OCI-LY7 (cell line): Measurements from ENCODE around the gene TBC1D24. TPM values are rescaled to one million over a fixed set of nuclear protein-coding genes. Genes with fewer than 3 reads are reported as not detected.

Experiments
- BruUV-seq: library from RNA; stranded (reverse); fragments of 400-500 nt; replicated peaks from 2 replicates; lab custom pipeline; 2021; lab: Mats Ljungman, UMichigan
- CTCF ChIA-PET: fragments of 300-600 bp; sonication (Branson Sonifier 250); formaldehyde crosslinking; loops from one replicate; lab custom pipeline; 2022; ENCODE audit warnings: antibody characterized with exemption; ENCODE audit not compliant: unreplicated experiment; lab: Charles Lee
- POLR2A ChIA-PET: fragments of 300-600 bp; sonication (Branson Sonifier 250); formaldehyde crosslinking; loops from one replicate; lab custom pipeline; 2022; ENCODE audit warnings: antibody characterized with exemption; lab: Charles Lee
- DNase-seq: peaks from one replicate; pipeline ENCODE4 v3.0.0-alpha.2; 2015; ENCODE audit warnings: low spot score
- H2AFZ ChIP-seq: fragments of 200-600 bp; sonication (generic), shearing (Covaris generic); 2 replicates; pipeline ENCODE4 v1.6.1; 2014; ENCODE audit warnings: mild to moderate bottlenecking, antibody characterized with exemption, low read length, moderate library complexity
- H3K27ac ChIP-seq: fragments of 200-600 bp; sonication (generic); 2 replicates; pipeline ENCODE4 v1.5.1; 2014; ENCODE audit warnings: mixed run types, low read depth, mild to moderate bottlenecking, moderate library complexity, low read length, inconsistent platforms; ENCODE audit not compliant: poor library complexity, severe bottlenecking
- H3K36me3 ChIP-seq: fragments of 200-600 bp; sonication (generic); 2 replicates; pipeline ENCODE4 v1.6.1; 2014; ENCODE audit warnings: mild to moderate bottlenecking, antibody characterized with exemption, low read length, moderate library complexity, mixed read lengths; ENCODE audit not compliant: insufficient read depth
- H3K4me1 ChIP-seq: fragments of 200-600 bp; sonication (generic); 2 replicates; pipeline ENCODE4 v1.5.1; 2014; ENCODE audit warnings: mild to moderate bottlenecking, low read length; ENCODE audit not compliant: insufficient read depth, poor library complexity, severe bottlenecking
- H3K4me2 ChIP-seq: fragments of 200-600 bp; sonication (generic); 2 replicates; pipeline ENCODE4 v1.6.1; 2014; ENCODE audit warnings: mild to moderate bottlenecking, low read length
- H3K4me3 ChIP-seq: fragments of 200-600 bp; sonication (generic); 2 replicates; pipeline ENCODE4 v1.5.1; 2014; ENCODE audit warnings: mild to moderate bottlenecking, low read depth, low read length; ENCODE audit not compliant: poor library complexity, severe bottlenecking
- H3K79me2 ChIP-seq: fragments of 200-600 bp; sonication (generic); 2 replicates; pipeline ENCODE4 v1.6.1; 2016; ENCODE audit warnings: low read depth, mild to moderate bottlenecking, low read length, moderate library complexity, mixed read lengths; ENCODE audit not compliant: insufficient read depth
- H3K9me2 ChIP-seq: fragments of 200-600 bp; sonication (generic); 2 replicates; pipeline ENCODE4 v1.6.1; 2016; ENCODE audit warnings: mild to moderate bottlenecking, low read length, mixed read lengths; ENCODE audit not compliant: insufficient read depth
- H3K9me3 ChIP-seq: fragments of 200-600 bp; sonication (generic); 2 replicates; pipeline ENCODE4 v1.6.1; 2014; ENCODE audit warnings: mild to moderate bottlenecking, mixed run types, low read length, mixed read lengths
- H4K20me1 ChIP-seq: fragments of 200-600 bp; sonication (generic); 2 replicates; pipeline ENCODE4 v1.6.1; 2014; ENCODE audit warnings: mild to moderate bottlenecking, antibody characterized with exemption, low read length, moderate library complexity, mixed read lengths; ENCODE audit not compliant: insufficient read depth
- EZH2phosphoT487 ChIP-seq: fragments of 200-600 bp; sonication (generic); IDR thresholded peaks from 2 replicates; pipeline ENCODE4 v1.6.1; 2018; ENCODE audit warnings: low read depth, borderline replicate concordance, mild to moderate bottlenecking, mixed run types, antibody characterized with exemption, low read length, moderate library complexity, mixed read lengths
- intact Hi-C: fragments of 100-400 bp; cut with micrococcal nuclease; formaldehyde crosslinking; loops from one replicate; pipeline ENCODE4 v1.10.0; 2022; ENCODE audit not compliant: unreplicated experiment
- total RNA-seq, 2 experiments: library from RNA; depleted of rRNA in 1 of 2; stranded (reverse); fragments of >200 nt in 1 of 2; shearing (Covaris generic) in 1 of 2; gene quantifications; 2 replicates each; pipeline ENCODE4 v1.2.3, GENCODE V29; 2014 to 2022
- TF ChIP-seq, protein P1 (sequence below): fragments of 200-600 bp; sonication (generic); conservative IDR thresholded peaks from 2 replicates; pipeline ENCODE4 v1.5.1; 2014; ENCODE audit warnings: mild to moderate bottlenecking, antibody characterized with exemption, low read length, moderate library complexity, mixed read lengths

The TBC1D24 gene
- total RNA-seq, 2 experiments from 2014 or later: 23.4 to 34.7 TPM

DNA sequence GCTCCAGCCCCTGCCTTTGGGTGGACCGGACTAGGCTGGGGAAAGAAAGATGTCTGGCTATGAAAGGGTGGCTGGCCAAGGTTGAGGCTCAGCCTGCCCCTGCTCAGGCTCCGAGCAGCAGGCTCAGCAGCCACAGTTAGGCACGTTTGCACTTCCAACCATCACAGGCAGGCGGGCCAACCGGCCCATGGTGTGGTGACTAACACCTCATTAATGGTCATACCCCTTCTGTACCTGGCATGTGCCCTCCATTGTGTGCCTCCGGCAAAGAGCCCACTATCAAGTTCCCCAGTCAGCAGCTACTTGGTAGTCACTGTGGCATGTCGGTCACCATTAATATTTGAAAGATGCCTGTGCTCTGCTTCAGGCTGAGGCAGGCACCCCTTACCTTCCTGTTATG lies 6.7 kb downstream of the TBC1D24 start:
- Histone ChIP-seq H3K9me2 (no peaks in the 10 kb centered on the region), H3K4me2 (no peak overlapping the region), H3K36me3 (peaks cover 12% of the 10 kb centered on the region; the same call in 1 of the 2 replicates), H3K4me3 (no peak overlapping the region), H2AFZ (no peak overlapping the region), H4K20me1 (no peaks in the 10 kb centered on the region), H3K4me1 (peaks cover 5% of the 10 kb centered on the region), H3K9me3 (no peaks in the 10 kb centered on the region), H3K27ac (no peak overlapping the region), H3K79me2 (0 out of 2 replicates have a peak, but pooled peaks cover 12% of the 10 kb centered on the region)
- intact Hi-C loops: no loop called here
- no peak for DNase-seq
- no TSS peak for BruUV-seq
- TF ChIP-seq, protein P1, sequence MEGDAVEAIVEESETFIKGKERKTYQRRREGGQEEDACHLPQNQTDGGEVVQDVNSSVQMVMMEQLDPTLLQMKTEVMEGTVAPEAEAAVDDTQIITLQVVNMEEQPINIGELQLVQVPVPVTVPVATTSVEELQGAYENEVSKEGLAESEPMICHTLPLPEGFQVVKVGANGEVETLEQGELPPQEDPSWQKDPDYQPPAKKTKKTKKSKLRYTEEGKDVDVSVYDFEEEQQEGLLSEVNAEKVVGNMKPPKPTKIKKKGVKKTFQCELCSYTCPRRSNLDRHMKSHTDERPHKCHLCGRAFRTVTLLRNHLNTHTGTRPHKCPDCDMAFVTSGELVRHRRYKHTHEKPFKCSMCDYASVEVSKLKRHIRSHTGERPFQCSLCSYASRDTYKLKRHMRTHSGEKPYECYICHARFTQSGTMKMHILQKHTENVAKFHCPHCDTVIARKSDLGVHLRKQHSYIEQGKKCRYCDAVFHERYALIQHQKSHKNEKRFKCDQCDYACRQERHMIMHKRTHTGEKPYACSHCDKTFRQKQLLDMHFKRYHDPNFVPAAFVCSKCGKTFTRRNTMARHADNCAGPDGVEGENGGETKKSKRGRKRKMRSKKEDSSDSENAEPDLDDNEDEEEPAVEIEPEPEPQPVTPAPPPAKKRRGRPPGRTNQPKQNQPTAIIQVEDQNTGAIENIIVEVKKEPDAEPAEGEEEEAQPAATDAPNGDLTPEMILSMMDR: no peak
- no peak for TF ChIP-seq EZH2phosphoT487
- POLR2A ChIA-PET: no interaction called here
- CTCF ChIA-PET: no interaction called here

DNA sequence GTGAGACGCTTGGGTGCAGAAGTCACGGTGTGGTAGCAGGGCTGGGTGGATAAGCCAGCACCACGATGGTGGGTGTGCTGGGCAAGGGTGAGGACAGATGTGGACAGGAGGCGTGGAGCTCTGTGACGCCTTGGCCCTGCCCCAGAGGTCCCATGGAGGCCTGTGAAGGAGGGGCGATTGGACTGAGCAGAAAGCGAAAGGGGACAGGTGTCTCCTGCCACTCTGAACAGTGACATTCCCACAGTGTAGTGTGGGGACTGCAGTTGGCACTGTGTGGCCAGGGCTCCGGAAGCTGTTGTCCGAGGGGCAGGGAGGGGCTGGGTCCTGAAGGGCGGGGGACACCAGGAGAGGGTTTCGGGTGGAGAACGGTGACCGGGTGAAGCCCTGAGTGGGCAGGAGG lies 7.3 kb downstream of the TBC1D24 start:
- TF ChIP-seq, protein P1: no peak
- no peak for TF ChIP-seq EZH2phosphoT487
- Histone ChIP-seq H3K4me1 (peaks cover 6% of the 10 kb centered on the region), H3K9me3 (no peaks in the 10 kb centered on the region), H3K4me3 (no peak overlapping the region), H4K20me1 (no peaks in the 10 kb centered on the region), H3K36me3 (peaks cover 6% of the 10 kb centered on the region; the same call in 1 of the 2 replicates), H3K4me2 (no peak overlapping the region), H3K9me2 (no peaks in the 10 kb centered on the region), H2AFZ (no peak overlapping the region), H3K79me2 (0 out of 2 replicates have a peak, but pooled peaks cover 10% of the 10 kb centered on the region), H3K27ac (no peak overlapping the region)
- CTCF ChIA-PET: no interaction called here
- no TSS peak for BruUV-seq
- no peak for DNase-seq
- intact Hi-C loops: no loop called here
- POLR2A ChIA-PET: no interaction called here

DNA sequence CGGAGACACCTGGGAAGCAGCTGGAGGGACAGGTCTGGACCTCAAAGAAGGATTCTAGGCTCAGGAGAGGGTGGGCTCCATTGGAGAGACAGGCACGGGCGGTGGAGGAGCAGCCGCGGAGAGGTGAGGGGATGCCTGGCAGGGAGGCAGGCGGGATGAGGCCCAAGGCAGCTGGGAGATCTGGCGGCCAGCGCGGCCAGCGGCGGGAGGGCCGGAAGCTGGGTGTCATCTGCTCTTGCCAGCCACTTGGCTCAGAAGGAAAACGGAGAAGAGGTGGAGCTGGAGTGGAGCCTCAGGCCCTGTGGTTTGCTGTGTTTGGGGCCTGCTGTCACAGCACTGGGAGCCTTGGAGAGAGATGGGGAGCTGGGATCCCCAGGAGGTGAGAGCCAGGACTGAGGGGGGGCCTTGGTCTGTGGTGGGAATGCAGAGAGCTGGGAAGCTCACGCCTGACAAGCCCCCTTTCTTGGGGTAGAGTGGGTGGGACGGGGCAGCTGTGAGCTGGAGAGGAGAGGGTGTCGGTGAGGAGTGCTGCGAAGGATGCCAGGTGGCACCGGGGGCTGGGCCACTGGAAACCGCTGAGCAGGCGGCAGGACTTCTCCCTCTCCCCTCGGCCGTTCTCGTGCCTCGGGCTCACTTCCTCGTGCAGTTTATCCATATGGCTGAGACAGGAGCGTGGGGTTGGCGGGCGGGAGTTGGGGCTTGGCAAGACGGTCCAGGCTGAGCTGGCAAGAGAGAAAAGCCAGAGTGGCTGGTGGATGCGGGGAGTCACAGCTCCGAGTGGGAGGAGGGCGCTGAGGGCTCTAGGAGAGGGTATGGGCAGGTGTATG lies 8.0 kb downstream of the TBC1D24 start:
- ChIA-PET POLR2A (no interaction called here), CTCF (no interaction called here)
- no peak overlapping the region for H3K27ac ChIP-seq
- H3K4me2 ChIP-seq: no peak overlapping the region
- no peak for DNase-seq
- H3K36me3 ChIP-seq: peaks cover 5% of the 10 kb centered on the region; the same call in 1 of the 2 replicates
- no peaks in the 10 kb centered on the region for H4K20me1 ChIP-seq
- intact Hi-C loops: no loop called here
- no TSS peak for BruUV-seq
- peaks cover 6% of the 10 kb centered on the region for H3K4me1 ChIP-seq
- no peaks in the 10 kb centered on the region for H3K9me3 ChIP-seq
- no peak overlapping the region for H3K4me3 ChIP-seq
- 0 out of 2 replicates have a peak, but pooled peaks cover 10% of the 10 kb centered on the region for H3K79me2 ChIP-seq
- TF ChIP-seq EZH2phosphoT487: no peak
- TF ChIP-seq, protein P1: no peak
- no peak overlapping the region for H2AFZ ChIP-seq
- H3K9me2 ChIP-seq: no peaks in the 10 kb centered on the region
